LHCN-M2 (cell line): Measurements from ENCODE around the gene SAP30BP. TPM values are rescaled to one million over a fixed set of nuclear protein-coding genes. Genes with fewer than 3 reads are reported as not detected.

Experiments used
- DNase-seq: peaks from one replicate; pipeline ENCODE4 v3.0.0-alpha.2; 2012; ENCODE audit warnings: low read depth
- total RNA-seq: library from RNA; depleted of rRNA; stranded (reverse); fragments of >200 nt; gene quantifications from 2 replicates; pipeline ENCODE4 v1.2.3, GENCODE V29; 2014; rRNA removed

SAP30BP gene
- total RNA-seq, 1 experiment from 2014 or later, result 58.4 TPM

GRCh38 chr17:75757086-75757681 lies 90.0 kb downstream of the SAP30BP start:
- DNase-seq, result no peak

Other genes starting within 250 kb of the SAP30BP start
- gene TMEM94, start 210.7 kb upstream of the SAP30BP start, total RNA-seq, result 57.1 and 71.2 TPM in 2 replicates
- gene CASKIN2, start 151.8 kb upstream of the SAP30BP start, total RNA-seq, result 7.7 and 9.2 TPM in 2 replicates
- 22.8 and 33.7 TPM in 2 replicates for gene TSEN54, start 150.8 kb upstream of the SAP30BP start, total RNA-seq
- gene LLGL2, start 141.6 kb upstream of the SAP30BP start, total RNA-seq, result 0.06 and 1.0 TPM in 2 replicates
- gene MYO15B, start 79.5 kb upstream of the SAP30BP start, total RNA-seq, result under 0.01 and 0.06 TPM in 2 replicates
- gene SMIM5, start 33.9 kb upstream of the SAP30BP start, total RNA-seq, result 0.17 and 0.90 TPM in 2 replicates
- gene RECQL5, start 184 bp upstream of the SAP30BP start, total RNA-seq, result 14.5 and 31.3 TPM in 2 replicates
- 0.17 and 5.5 TPM in 2 replicates for gene ITGB4, start 54.1 kb downstream of the SAP30BP start, total RNA-seq
- gene GALK1, start 97.9 kb downstream of the SAP30BP start, total RNA-seq, result 65.4 and 66.3 TPM in 2 replicates
- gene UNK, start 117.5 kb downstream of the SAP30BP start, total RNA-seq, result 18.8 and 32.5 TPM in 2 replicates
- 0.69 and 0.71 TPM in 2 replicates for gene UNC13D, start 177.1 kb downstream of the SAP30BP start, total RNA-seq
- gene WBP2, start 188.0 kb downstream of the SAP30BP start, total RNA-seq, result 27.6 and 33.3 TPM in 2 replicates
- 11.8 and 11.9 TPM in 2 replicates for gene TRIM47, start 211.2 kb downstream of the SAP30BP start, total RNA-seq
- gene TRIM65, start 229.6 kb downstream of the SAP30BP start, total RNA-seq, result 29.6 and 32.5 TPM in 2 replicates
- 28.7 and 37.1 TPM in 2 replicates for gene MRPL38, start 237.5 kb downstream of the SAP30BP start, total RNA-seq